RWPE2 (cell line): ENCODE results near the gene NR6A1.
A peak's percentile ranks its signal among the peaks of the same experiment; 100 is the strongest.

Experiments used
- ATAC-seq: fragments of 200-7000 bp; cut with Tn5 transposase; 3 replicates; pipeline ENCODE4 v1.9.1; 2021; ENCODE audit warnings: low read depth
- DNase-seq: peaks from one replicate; pipeline ENCODE4 v3.0.0-alpha.2; 2020; ENCODE audit warnings: low spot score
- H3K27ac ChIP-seq: fragments of 450-650 bp; 2 replicates; pipeline ENCODE4 v1.5.1; 2017; ENCODE audit warnings: mild to moderate bottlenecking; ENCODE audit not compliant: poor library complexity, severe bottlenecking
- H3K27me3 ChIP-seq: fragments of 250-450 bp; sonication (Bioruptor Pico); 2 replicates; pipeline ENCODE4 v1.5.1; 2021; ENCODE audit warnings: mild to moderate bottlenecking, moderate library complexity; ENCODE audit not compliant: insufficient read depth, poor library complexity, severe bottlenecking
- H3K36me3 ChIP-seq: fragments of 250-450 bp; sonication (Bioruptor Pico); 2 replicates; pipeline ENCODE4 v1.5.1; 2020; ENCODE audit warnings: low read depth, mild to moderate bottlenecking, moderate library complexity
- H3K4me1 ChIP-seq: fragments of 250-450 bp; sonication (Bioruptor Pico); 2 replicates; pipeline ENCODE4 v1.5.1; 2021; ENCODE audit warnings: mild to moderate bottlenecking, moderate library complexity; ENCODE audit not compliant: insufficient read depth, poor library complexity, severe bottlenecking
- H3K4me3 ChIP-seq: fragments of 250-450 bp; sonication (Bioruptor Pico); 2 replicates; pipeline ENCODE4 v1.5.1; 2021; ENCODE audit warnings: mild to moderate bottlenecking, moderate library complexity; ENCODE audit not compliant: severe bottlenecking
- H3K9me3 ChIP-seq: fragments of 250-450 bp; sonication (Bioruptor Pico); 2 replicates; pipeline ENCODE4 v1.5.1; 2021; ENCODE audit warnings: mild to moderate bottlenecking, moderate library complexity; ENCODE audit not compliant: severe bottlenecking
- TF ChIP-seq, protein P1 (sequence below): fragments of 450-650 bp; IDR thresholded peaks from one replicate; pipeline ENCODE4 v1.5.1; 2017; ENCODE audit warnings: mild to moderate bottlenecking, moderate library complexity; ENCODE audit not compliant: poor library complexity, severe bottlenecking

NR6A1 gene

DNA sequence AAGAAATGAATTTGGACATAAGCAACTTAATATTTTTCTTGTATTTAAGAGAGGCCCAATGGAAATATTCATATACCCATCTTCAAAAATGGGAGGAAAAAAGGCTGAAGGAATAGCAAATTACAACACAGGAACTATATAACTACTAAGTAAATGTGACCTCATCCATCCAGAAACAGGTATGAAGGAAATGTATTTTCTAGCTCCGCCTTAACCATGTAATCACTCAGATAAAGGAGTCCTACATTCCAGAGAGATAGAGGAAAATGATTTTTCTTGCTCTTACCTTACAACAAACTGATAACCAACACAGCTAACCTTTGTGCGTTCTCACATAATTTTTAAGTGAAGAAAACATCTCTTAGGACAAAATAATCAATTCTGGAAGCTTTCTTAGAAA is 96.5 kb downstream of the NR6A1 start:
- Histone ChIP-seq H3K27me3 (no peaks in the 10 kb centered on the region), H3K4me3 (no peak overlapping the region), H3K4me1 (peaks cover 18% of the 10 kb centered on the region), H3K36me3 (peaks cover 13% of the 10 kb centered on the region), H3K9me3 (no peaks in the 10 kb centered on the region), H3K27ac (no peak overlapping the region)
- no peak for ATAC-seq
- TF ChIP-seq, protein P1, sequence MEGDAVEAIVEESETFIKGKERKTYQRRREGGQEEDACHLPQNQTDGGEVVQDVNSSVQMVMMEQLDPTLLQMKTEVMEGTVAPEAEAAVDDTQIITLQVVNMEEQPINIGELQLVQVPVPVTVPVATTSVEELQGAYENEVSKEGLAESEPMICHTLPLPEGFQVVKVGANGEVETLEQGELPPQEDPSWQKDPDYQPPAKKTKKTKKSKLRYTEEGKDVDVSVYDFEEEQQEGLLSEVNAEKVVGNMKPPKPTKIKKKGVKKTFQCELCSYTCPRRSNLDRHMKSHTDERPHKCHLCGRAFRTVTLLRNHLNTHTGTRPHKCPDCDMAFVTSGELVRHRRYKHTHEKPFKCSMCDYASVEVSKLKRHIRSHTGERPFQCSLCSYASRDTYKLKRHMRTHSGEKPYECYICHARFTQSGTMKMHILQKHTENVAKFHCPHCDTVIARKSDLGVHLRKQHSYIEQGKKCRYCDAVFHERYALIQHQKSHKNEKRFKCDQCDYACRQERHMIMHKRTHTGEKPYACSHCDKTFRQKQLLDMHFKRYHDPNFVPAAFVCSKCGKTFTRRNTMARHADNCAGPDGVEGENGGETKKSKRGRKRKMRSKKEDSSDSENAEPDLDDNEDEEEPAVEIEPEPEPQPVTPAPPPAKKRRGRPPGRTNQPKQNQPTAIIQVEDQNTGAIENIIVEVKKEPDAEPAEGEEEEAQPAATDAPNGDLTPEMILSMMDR: no peak
- DNase-seq: no peak

DNA sequence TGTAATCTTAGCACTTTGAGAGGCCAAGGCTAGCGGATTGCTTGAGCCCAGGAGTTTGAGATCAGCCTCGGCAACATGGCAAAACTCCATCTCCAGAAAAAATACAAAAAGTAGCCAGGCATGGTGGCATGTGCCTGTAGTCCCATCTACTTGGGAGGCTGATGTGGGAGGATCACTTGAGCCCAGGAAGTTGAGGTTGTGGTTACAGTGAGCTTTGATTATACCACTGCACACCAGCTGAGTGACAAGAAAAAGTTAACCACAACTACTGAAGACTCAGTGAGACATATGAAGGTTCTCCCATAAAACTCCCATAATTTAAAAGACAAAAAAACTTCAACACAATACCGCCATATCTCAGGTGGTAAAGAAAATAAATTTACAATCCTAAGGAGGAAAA is 98.0 kb downstream of the NR6A1 start:
- H3K27me3 ChIP-seq: no peaks in the 10 kb centered on the region
- no peak for ATAC-seq
- no peak overlapping the region for H3K27ac ChIP-seq
- no peak overlapping the region for H3K4me3 ChIP-seq
- H3K36me3 ChIP-seq: peaks cover 22% of the 10 kb centered on the region
- TF ChIP-seq, protein P1: no peak
- no peaks in the 10 kb centered on the region for H3K9me3 ChIP-seq
- no peak for DNase-seq
- H3K4me1 ChIP-seq: peaks cover 29% of the 10 kb centered on the region

DNA sequence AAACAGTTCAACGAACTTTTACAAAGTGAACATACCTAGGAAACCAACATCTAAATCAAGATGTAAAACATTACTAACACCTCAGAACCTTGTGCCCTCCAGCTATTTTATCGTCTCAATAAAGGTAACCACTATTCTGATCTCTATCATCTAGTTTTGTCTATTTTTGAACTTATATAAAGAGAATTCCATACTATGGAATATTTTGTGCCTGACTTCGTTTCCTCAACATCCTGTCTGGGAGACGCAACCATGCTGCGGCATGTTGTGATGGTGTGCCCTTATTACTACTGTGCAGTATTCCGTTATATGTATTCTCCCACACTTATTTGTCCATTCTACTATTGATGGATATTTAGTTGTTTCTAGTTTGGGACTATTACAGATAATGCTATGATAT is 99.2 kb downstream of the NR6A1 start:
- Histone ChIP-seq H3K27me3 (no peaks in the 10 kb centered on the region), H3K9me3 (no peaks in the 10 kb centered on the region), H3K27ac (peak overlapping the region; percentile 48), H3K4me3 (no peak overlapping the region), H3K36me3 (peaks cover 26% of the 10 kb centered on the region), H3K4me1 (peaks cover 29% of the 10 kb centered on the region)
- DNase-seq (no peak), ATAC-seq (no peak)
- TF ChIP-seq, protein P1: no peak

DNA sequence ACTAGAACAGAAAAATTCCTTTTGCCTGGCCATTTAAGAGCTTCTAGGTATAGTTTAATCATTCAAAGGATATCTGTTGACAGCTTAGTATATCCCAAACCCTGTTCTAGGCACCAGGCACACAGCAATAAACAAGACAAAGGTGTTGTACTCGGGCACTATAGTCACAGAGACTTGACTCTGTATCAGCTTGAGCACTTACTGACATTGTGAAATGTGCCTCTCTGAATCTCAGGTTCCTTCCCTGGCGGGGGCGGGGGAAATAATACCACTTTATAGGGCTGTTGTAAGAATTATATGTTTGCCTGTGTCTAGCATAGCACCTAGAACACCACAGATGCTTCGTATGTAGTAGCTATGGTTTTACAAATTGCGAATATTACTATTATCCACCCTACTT is 104.5 kb downstream of the NR6A1 start:
- no peak for DNase-seq

DNA sequence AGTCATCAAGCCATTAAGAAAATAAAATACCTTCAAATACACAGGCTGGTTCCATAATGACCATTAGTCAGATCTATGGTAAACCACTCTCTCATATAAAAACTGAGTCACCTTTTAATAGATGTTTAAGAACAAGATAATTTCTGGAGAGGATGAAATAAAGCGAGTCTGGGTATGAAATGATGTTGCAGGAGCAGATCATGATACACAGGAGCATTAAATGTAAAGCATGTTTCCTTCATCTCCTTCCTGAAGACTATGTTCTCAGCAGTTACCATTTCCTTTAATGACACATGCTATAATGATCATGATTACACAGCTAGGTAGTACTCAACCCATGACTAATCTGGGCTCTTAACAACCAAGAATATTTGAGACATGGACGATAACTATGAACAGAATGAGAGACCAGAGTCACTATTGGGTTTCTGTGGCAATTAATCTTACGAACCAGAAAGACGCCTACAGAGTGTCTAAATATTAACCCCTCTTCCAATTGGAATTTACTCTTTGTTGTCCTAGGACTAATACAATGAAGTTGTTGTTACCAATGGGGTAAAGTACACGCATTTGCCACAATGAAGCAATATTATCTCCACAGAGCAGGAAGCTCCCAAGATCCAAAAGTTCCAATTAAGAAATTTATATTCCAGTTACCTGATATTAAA is 105.6 kb downstream of the NR6A1 start:
- Histone ChIP-seq H3K9me3 (no peaks in the 10 kb centered on the region), H3K4me1 (peaks cover 49% of the 10 kb centered on the region), H3K36me3 (peaks cover 20% of the 10 kb centered on the region), H3K27me3 (no peaks in the 10 kb centered on the region), H3K27ac (peak overlapping the region; percentile 100), H3K4me3 (no peak overlapping the region)
- no peak for DNase-seq
- TF ChIP-seq, protein P1: no peak
- ATAC-seq: peak; percentile 89

More for the DNA sequence above, 104.5 kb downstream of the NR6A1 start:
- H3K9me3 ChIP-seq: no peaks in the 10 kb centered on the region
- H3K4me1 ChIP-seq: peaks cover 44% of the 10 kb centered on the region
- H3K36me3 ChIP-seq: peaks cover 22% of the 10 kb centered on the region
- TF ChIP-seq, protein P1: no peak
- no peak overlapping the region for H3K4me3 ChIP-seq
- no peaks in the 10 kb centered on the region for H3K27me3 ChIP-seq
- no peak for ATAC-seq
- peak overlapping the region; percentile 100 for H3K27ac ChIP-seq
